IPS-18a (cell line): ENCODE measurements around the gene CHMP1A.

ENCODE experiments used
- H3K27ac ChIP-seq: one replicate; pipeline ENCODE4 v1.5.1; 2013; ENCODE audit warnings: low read length
- H3K27me3 ChIP-seq: one replicate; pipeline ENCODE4 v1.6.1; 2013; ENCODE audit warnings: mild to moderate bottlenecking, low read length; ENCODE audit not compliant: control insufficient read depth, insufficient read depth
- H3K36me3 ChIP-seq: one replicate; pipeline ENCODE4 v1.6.1; 2013; ENCODE audit warnings: low read depth, low read length; ENCODE audit not compliant: control insufficient read depth
- H3K4me1 ChIP-seq: one replicate; pipeline ENCODE4 v1.6.1; 2013; ENCODE audit warnings: low read depth, low read length; ENCODE audit not compliant: control insufficient read depth
- H3K4me3 ChIP-seq: one replicate; pipeline ENCODE4 v1.5.1; 2013; ENCODE audit warnings: low read length
- H3K9ac ChIP-seq: one replicate; pipeline ENCODE4 v1.6.1; 2013; ENCODE audit warnings: mild to moderate bottlenecking, low read length, moderate library complexity
- H3K9me3 ChIP-seq: one replicate; pipeline ENCODE4 v1.6.1; 2013; ENCODE audit warnings: low read depth, low read length; ENCODE audit not compliant: control insufficient read depth

CHMP1A gene

DNA sequence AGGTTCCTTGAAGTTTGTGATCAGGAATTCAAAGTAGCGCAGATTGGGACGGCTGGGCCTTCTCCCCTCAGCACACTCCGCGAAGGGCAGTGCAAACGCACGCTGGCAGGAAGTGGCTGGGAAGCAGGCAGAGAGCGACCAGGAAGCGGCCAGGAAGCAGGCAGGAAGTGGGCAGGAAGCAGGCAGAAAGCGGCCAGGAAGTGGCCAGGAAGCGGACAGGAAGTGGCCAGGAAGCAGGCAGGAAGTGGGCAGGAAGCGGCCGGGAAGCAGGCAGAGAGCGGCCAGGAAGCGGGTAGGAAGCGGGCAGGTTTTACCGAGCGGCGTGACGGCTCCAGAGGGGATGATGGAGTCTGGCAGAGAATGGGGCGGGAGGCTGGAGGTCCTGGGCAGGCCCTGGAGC, 40.9 kb downstream of the CHMP1A start:
- Histone ChIP-seq H3K36me3 (no peaks in the 10 kb centered on the region), H3K9ac (no peak overlapping the region), H3K27ac (no peak overlapping the region), H3K27me3 (no peaks in the 10 kb centered on the region), H3K4me3 (no peak overlapping the region), H3K4me1 (peaks cover 3% of the 10 kb centered on the region), H3K9me3 (no peaks in the 10 kb centered on the region)

DNA sequence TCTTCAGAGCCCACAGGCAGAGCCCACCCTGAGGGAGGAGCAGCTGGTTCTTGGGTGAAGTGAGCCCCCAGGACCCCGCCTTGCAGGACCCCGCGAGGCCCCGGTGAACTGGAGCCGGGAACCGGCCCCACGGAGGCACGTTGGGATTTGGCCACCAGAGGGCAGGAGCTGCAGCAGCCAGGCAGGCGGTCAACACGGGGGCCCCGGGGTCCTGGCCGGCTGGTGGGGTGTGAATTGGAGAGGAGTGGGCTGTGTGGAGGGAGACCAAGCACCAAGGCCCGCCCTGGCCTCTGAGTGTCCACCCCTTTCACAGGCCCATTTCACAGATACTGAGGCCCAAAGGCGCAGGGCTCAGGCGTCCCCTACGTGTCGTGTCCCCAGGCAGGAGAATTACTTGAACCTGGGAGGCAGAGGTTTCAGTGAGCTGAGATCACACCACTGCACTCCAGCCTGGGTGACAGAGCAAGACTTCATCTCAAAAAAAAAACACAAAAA, 41.9 kb downstream of the CHMP1A start:
- Histone ChIP-seq H3K4me3 (no peak overlapping the region), H3K4me1 (peaks cover 3% of the 10 kb centered on the region), H3K9ac (no peak overlapping the region), H3K27me3 (no peaks in the 10 kb centered on the region), H3K27ac (no peak overlapping the region), H3K36me3 (no peaks in the 10 kb centered on the region), H3K9me3 (no peaks in the 10 kb centered on the region)

DNA sequence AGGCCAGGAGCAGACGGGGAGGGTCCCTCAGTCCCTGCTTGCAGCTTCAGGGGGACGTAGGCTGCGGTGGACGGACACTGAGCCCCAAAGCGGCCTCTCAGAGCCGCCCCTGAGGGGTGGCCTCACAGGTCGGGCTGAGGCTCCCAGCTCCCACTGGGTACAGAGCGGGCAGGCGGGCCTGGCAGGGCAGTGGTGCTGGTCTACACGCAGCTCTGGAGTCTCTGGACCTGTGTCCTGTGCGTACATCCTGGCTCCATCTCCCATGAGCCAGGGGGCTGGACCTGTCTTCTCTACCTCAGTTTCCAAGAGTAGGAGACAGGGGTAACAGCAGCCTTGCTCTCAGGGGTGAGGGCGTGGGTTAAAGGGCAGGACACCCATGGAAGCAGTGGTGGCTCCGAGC, 42.3 kb downstream of the CHMP1A start:
- Histone ChIP-seq H3K9me3 (no peaks in the 10 kb centered on the region), H3K27me3 (no peaks in the 10 kb centered on the region), H3K36me3 (no peaks in the 10 kb centered on the region), H3K27ac (no peak overlapping the region), H3K9ac (no peak overlapping the region), H3K4me3 (no peak overlapping the region), H3K4me1 (no peaks in the 10 kb centered on the region)

DNA sequence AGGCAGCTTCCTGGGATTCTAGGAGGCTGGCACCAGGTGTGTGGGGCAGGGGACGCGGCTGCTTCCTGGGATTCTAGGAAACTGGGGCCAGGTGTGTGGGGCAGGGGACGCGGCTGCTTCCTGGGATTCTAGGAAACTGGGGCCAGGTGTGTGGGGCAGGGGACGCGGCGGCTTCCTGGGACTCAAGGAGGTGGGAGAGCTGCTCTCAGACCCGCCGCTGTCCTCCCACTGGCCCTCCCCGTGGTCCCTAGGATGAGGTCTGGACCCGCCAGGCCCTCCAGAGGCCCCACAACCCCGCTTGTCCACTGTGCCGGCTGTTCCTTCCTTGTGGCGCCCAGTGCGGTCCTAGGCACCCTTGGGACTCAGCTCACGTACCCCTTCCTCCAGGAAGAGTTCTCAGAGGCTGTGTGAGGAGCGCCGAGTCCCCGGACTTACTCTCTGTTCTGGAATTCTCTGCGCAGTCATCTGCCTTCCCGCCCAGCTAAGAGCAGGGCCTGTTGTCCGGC, 43.5 kb downstream of the CHMP1A start:
- no peak overlapping the region for H3K9ac ChIP-seq
- no peak overlapping the region for H3K4me3 ChIP-seq
- no peaks in the 10 kb centered on the region for H3K27me3 ChIP-seq
- no peaks in the 10 kb centered on the region for H3K9me3 ChIP-seq
- no peaks in the 10 kb centered on the region for H3K4me1 ChIP-seq
- no peaks in the 10 kb centered on the region for H3K36me3 ChIP-seq
- H3K27ac ChIP-seq, result no peak overlapping the region

DNA sequence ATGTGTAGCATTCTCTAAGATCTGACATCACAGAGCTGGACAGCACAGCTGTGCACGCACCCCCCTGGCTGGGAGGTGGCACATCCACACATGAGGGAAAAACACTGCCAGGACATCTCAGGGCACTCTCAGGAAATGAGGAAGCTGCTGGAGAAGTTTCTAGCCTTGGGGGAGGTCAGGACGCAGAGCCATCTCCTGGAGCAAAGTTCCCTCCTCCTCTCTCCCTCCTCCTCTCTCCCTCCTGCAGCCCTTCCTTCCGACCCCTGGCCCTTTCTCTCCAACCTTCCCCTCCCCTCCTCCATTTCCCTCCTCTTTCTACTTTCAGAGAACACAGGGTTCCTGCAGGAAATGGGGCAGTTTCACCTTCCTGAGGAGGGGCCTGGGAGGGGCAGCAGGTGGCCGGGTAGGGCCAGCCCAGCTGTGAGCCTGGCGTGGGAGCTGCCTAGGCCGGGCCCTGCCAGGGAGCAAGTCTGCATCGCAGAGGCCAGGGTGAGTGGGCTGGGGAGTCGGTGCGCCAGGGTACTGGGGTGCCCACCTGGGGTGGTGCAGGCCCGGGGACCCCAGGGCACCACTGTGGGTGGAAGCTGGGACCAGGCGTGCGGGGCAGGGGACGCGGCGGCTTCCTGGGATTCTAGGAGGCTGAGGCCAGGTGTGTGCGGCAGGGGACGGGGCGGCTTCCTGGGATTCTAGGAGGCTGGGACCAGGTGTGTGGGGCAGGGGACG, 44.1 kb downstream of the CHMP1A start, which contains the start of gene DPEP1:
Gene DPEP1 (plus strand): TSS at position 412 of the 723 bp plus-strand sequence. CDS start 16,769 bp downstream, outside the sequence.
- Histone ChIP-seq H3K4me3 (no peak within 1 kb of the TSS), H3K4me1 (no peaks in the 10 kb centered on the region), H3K36me3 (no peaks in the 10 kb centered on the region), H3K27ac (no peak within 1 kb of the TSS), H3K9ac (no peak within 1 kb of the TSS), H3K9me3 (no peaks in the 10 kb centered on the region), H3K27me3 (no peaks in the 10 kb centered on the region)

DNA sequence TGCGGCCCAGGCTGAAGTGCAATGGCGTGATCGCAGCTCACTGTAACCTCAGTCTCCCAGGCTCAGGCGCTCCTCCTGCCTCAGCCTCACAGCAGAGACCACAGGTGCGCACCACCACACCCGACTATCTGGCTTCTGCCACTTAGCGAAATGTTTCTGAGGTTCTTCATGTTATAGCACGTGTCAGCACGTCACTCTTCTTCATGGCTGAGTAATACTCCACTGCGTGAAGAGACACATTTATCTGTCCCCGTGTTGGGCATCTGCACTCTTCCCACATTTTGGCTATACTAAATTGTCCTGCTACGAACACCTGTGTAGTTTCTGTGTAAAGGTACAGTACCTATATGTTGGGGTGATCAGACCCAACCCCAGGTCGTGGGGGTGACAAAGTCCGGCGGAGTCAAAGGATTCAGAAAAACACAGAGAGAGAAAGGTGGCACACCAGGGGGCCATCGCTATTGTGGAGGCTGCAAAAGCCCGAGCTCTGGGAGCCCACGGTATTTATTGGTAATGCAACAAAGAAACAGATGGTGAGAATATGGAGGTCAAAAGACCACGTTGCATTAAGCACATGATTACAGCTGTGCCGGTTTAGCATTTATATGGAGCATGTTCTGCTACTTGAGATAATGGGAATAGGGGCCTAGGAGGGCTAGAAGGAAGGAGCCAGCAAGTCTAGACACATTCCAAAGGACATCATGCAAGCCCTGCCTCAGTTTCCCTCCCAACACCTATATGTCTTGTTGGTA, 44.9 kb downstream of the CHMP1A start:
- H3K4me3 ChIP-seq, result no peak overlapping the region
- H3K36me3 ChIP-seq, result no peaks in the 10 kb centered on the region
- no peak overlapping the region for H3K27ac ChIP-seq
- no peaks in the 10 kb centered on the region for H3K4me1 ChIP-seq
- no peaks in the 10 kb centered on the region for H3K27me3 ChIP-seq
- H3K9me3 ChIP-seq, result no peaks in the 10 kb centered on the region
- no peak overlapping the region for H3K9ac ChIP-seq

DNA sequence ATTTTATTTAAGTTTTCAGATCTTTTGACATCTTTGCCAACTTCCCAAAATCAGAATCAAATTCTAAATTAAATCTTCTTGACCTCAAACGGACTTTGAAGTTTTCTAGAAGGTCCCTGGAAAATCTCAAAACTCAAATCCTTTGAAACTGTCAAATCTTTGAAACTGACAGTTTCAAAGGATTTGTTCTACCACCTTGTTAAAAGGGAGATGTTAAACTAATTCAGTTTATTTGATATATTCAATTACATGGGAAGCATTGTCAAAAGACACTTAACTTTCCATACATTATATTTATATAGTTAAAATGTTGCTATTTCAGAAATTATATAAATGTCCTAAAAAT, 47.4 kb downstream of the CHMP1A start:
- Histone ChIP-seq H3K27ac (no peak overlapping the region), H3K36me3 (no peaks in the 10 kb centered on the region)

DNA sequence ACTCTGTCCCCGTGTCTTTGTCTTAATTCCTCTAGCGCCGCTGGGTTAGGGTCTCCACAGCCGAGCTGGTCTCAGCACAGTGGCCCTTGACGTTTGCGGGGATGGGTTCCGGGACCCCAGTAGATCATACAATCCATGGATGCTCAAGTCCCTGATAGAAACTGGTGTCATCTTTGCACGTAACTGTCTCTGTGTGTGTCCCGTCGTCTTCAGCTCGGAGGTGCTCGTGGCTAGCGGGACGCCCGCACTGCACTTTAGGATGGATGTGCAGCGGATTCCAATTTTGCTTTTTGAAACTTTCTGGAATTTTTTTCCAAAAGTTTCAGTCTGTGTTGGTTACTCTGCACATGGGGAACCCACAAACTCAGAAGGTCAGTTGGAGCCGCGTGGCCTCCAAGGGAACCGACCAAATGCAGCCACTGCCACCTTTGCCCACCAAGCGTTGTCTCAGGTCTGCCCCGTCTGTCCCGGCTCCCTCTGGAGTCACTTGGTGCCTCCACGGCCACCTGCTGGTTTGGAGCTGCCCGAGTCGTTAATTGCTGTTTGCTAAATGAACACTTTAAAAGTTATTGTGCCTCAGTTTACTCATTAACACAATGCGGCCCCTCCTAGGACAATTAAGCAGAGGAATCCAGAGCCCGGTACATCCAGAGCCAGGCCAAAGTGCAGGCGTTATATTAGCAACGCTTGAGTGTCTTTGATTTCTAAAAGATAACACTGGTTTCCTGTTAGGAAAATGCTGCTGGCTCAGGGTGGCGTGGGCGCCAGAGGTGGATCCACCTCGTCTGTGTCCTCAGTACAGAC, 49.4 kb downstream of the CHMP1A start:
- Histone ChIP-seq H3K4me3 (no peak overlapping the region), H3K9ac (no peak overlapping the region), H3K27me3 (no peaks in the 10 kb centered on the region), H3K27ac (no peak overlapping the region), H3K36me3 (no peaks in the 10 kb centered on the region), H3K4me1 (no peaks in the 10 kb centered on the region), H3K9me3 (no peaks in the 10 kb centered on the region)

More for the DNA sequence above, 47.4 kb downstream of the CHMP1A start:
- Histone ChIP-seq H3K9ac (no peak overlapping the region), H3K4me3 (no peak overlapping the region), H3K9me3 (no peaks in the 10 kb centered on the region), H3K4me1 (no peaks in the 10 kb centered on the region), H3K27me3 (no peaks in the 10 kb centered on the region)

DNA sequence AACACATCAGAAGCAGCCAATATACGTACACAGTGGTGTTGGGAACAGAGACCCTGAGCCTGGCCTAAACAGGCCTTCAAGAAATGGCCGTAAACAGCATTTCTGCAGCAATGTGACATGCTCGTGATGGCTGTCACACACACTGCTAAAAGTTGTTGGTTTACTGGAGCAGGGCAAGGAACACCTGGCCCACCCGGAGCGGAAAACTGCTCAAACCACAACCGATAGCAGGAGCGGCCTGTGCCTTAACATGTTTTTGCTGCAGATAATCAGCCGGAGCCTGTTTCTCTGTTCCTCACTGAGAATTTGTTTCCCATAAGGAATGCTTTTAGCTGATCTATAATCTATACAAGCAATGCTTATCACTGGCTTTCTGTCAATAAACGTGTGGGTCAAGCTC, 50.1 kb downstream of the CHMP1A start:
- Histone ChIP-seq H3K27ac (no peak overlapping the region), H3K4me3 (no peak overlapping the region), H3K9me3 (no peaks in the 10 kb centered on the region), H3K27me3 (no peaks in the 10 kb centered on the region), H3K36me3 (no peaks in the 10 kb centered on the region), H3K4me1 (peaks cover 3% of the 10 kb centered on the region), H3K9ac (no peak overlapping the region)

DNA sequence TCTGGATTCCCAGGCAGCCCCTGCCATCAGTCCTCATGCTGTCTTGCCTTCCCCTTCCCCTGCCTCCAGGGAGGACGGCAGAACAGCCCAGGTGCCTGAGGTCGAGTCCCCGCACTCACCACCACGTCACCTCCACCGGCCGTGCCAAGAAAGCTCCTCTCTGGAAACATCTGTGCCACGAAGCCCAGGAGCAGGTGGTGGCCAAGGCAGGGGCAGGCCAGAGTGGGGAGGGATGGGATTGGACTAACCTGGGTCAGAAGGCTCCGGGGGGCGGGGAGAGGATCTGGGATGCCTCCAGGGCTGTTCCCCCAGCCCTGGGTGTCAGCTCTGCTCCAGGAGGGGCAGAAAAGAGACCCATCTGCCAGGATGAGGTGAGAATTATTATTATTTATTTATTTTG, 51.5 kb downstream of the CHMP1A start:
- Histone ChIP-seq H3K4me1 (peaks cover 3% of the 10 kb centered on the region), H3K9ac (no peak overlapping the region), H3K27ac (no peak overlapping the region), H3K9me3 (no peaks in the 10 kb centered on the region), H3K27me3 (no peaks in the 10 kb centered on the region), H3K4me3 (no peak overlapping the region), H3K36me3 (no peaks in the 10 kb centered on the region)

DNA sequence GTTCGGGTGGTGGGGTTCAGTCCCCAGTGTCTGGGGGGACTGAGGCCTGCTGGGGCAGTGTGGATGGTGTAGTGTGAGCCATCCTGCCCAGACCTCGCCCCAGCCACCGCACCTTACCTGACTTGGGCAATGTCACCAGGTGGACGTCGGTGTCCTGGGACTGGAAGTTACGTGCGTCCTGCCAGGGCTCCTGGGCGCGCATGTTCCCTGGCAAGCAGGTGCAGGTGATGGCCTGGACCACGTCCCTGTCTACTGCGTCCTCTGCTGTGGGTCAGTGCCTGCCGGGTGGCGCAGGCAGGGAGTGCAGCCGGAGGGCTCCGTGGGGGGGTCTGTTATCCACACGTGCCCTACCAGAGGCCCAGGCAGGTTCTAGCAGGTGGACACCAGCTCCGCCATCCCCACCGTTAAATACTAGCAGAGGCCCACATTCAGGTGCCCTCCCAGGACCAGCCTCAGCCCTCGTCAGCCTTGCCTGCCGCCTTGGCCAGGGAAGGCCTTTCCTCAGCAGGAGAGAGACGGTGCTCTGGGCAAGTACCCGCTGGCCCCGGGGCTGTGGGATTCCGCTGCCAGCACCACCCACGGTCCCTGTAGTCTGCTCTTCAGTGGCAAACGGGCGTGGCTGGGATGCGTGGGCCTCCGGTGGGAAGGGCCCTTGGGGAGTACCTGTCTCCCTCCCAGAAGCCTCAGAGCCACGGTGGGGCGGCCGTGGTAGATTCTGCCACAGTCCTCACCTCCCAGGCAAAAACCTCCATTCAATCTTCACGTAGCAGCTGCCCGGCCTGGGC, 52.1 kb downstream of the CHMP1A start:
- Histone ChIP-seq H3K27me3 (no peaks in the 10 kb centered on the region), H3K9ac (no peak overlapping the region), H3K27ac (no peak overlapping the region), H3K36me3 (no peaks in the 10 kb centered on the region), H3K9me3 (no peaks in the 10 kb centered on the region), H3K4me3 (no peak overlapping the region), H3K4me1 (peaks cover 3% of the 10 kb centered on the region)
